Stimulated activated CD4-positive, alpha-beta T cell treated with anti-CD3 and anti-CD28 coated beads, Interleukin-4, amount 100 ng/mL, for 1 hour (primary cell): ENCODE measurements around the gene INSM1.

Source experiments
- DNase-seq: peaks from one replicate; pipeline ENCODE4 v3.0.0-alpha.2; 2020

Gene INSM1

DNA sequence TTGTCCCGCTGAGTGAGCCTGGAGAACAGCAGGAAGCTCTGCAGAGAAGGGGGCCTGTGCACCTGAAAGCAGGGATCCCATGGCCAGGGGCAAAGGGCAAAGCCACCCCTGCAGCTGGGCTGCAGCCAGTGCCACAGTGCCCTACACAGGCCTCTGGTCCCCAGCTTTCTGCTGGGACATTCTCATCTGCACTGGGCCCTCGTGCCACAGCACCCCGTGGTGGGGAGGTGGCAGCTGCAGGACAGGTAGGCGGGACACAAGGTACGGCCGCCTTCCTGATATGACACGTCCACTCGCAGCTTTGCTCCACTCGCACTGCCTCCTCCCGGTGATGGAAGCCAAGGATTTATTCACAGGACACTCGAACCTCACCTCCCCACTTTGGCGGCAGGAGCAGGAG lies 27.2 kb downstream of the INSM1 start:
- no peak for DNase-seq

GRCh38 chr20:20395903-20396568 lies 28.1 kb downstream of the INSM1 start:
- DNase-seq: no peak

DNA sequence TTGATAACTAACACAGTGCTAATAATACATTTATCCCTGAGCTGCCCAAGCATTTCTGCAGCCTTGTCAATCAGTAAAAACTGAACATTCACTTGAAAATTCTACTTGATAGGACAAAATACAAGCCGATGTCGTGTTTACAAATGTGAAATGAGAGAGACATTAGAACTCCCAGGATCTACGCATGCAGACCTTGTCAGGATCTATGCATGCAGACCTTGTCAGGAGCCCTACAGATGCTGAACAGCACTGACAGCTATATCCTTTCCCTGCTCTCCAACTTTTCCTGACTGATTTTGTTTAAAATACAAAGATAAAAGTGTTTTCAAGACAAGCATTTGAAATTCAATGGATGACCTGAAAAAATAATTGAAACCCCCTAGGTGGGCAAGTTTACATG lies 28.9 kb downstream of the INSM1 start:
- no peak for DNase-seq

DNA sequence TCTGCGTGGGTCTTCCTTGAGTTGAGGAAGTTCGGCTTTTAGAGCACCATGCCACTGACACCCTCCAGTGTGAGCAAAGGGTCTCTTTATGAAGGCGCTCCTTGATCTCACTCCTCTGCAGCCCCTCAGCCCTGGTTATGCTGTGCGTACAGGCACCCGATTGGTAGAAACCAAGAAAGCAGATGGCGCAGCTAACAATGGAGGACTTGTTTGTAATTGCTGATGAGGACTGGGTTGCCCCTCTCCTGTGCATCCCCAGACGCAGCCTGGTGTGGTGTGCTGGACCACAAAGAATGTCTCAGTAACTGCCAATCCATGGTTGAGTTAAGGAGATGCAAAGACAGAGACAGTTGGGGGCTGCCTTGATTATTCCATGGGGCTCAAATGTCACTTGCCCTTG lies 30.2 kb downstream of the INSM1 start:
- DNase-seq: no peak

DNA sequence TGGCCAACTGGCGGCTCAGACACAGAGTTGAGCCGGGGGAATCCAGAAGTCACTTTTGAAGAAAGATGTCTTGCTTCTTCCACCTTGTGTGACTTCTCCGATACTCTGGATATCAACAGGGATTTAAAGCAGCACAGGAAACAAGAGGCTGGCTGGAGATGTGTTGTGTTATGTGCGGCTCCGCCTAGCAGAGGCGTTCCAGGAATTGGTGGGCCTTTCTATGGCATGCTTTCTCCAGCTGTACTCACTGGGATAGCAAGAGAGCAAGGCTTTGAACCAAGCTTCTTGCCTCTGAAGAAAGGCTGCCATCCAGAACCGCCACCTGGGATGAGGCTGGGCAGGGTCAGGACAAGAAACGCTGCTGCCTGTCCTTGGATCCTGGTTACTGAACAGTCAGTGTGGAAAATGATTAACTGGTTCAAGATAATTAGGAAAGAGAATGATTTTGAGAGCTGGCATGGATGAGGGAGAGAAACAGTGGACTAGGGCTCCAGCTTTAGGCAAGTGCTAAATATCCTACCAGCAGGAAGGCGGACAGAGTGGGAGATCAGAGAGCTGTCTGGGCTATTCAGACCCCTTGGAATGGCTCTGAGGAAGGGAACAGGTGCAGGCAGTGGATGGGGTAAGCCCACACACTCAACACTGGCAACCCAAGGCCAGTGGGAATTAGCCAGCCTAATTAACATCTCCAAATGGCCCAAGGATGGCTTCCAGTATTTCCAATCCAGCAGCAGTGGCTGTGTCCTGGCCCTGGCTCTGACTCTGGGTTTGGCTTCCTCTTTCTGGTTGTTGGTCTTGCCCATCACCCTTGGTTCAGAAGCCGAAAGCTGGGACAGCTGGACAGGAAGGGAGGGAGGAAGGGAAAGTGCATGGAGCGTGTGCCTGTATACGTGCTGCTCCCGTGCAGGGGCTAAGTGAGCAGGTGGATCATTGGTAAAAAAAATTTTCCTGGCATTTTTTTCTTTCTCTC lies 31.9 kb downstream of the INSM1 start:
- no peak for DNase-seq

- DNase-seq: no peak
Measured at GRCh38 chr20:20401991-20402390, 34.1 kb downstream of the INSM1 start.

DNA sequence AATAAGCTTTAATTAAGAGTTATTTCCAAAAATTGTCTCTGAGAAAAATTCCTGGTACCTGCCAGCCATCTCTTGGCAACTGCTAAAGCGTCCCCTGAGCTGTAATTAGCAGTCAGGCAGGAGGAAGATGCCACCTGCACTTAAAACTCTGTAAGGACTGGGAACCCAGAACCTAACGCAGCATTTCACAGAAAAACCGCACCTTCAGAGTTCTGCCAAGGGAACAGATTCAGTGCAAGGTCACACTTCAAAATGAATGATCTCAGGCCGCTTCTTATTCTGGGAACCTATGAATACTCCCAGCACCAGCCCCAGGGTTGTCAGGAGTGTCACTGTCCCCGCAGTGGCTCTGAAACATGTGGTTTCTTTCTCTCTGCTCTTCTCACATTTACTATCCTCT lies 36.7 kb downstream of the INSM1 start:
- no peak for DNase-seq

GRCh38 chr20:20405623-20406022 lies 37.7 kb downstream of the INSM1 start:
- DNase-seq: no peak

DNA sequence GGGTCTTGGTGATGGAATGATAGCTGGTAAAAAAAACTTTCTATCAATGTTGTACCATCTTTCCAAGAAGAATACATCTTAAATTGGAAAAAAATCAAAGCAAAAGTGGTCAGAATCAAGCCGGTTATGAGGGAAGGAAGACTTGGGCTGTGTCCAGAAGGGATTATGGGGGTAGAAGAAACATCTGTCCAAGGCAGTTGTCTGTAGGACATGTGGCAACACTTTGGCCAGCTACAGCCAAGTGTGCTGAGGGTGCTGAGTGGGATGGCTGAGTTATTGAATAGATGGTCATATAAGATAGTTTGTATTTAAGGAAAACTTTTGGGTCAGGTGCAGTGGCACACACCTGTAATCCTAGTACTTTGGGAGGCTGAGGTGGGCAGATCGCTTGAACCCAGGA lies 38.4 kb downstream of the INSM1 start:
- DNase-seq: no peak

- DNase-seq: no peak
Measured at GRCh38 chr20:20407891-20408805, 40.2 kb downstream of the INSM1 start.

- no peak for DNase-seq
Measured at GRCh38 chr20:20409331-20409730, 41.4 kb downstream of the INSM1 start.

GRCh38 chr20:20410678-20411077 lies 42.8 kb downstream of the INSM1 start:
- DNase-seq: no peak

- DNase-seq: no peak
Measured at GRCh38 chr20:20411402-20411801, 43.5 kb downstream of the INSM1 start.

- DNase-seq: no peak
Measured at GRCh38 chr20:20411836-20412235, 43.9 kb downstream of the INSM1 start.

DNA sequence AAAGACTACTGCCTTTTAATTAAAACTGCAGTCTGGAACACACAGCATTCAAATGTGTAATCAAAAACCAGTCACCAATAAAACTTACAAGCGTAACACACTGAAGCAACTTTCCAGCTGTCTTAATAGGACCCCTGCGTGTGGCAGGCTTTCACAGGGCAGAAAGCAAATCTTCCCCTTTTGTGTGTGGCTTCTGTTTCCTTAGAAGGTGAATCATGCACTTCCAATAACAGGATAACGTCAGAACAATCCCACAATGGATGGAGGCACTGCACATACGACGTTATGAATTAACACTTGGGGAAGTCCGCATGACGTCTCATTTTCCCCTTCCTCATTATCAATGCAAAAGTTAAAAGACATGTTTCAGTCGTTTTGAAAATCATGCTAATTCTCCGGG lies 44.8 kb downstream of the INSM1 start:
- no peak for DNase-seq

DNA sequence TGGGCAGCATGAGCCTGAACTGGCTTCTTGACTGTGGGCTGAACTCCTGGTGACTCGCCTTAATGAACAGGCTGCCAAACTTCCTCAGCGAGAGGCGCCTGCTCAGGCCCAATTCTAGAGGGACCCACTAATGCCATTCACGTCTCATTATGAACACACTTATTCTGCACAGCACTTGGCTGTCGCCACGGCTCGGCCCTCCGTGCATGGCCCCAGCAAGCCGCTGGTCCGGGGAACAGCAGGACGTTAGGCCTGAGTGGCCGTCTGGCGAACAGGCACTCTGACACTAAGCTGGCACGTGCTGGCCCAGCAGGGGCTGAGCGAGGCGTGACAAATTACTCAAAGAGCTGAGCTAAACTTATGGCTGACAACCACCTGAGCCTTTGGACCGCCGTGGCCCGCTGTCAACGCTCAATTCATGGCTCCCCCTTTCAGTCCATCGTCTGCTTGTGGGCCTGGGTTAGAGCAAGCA lies 45.9 kb downstream of the INSM1 start:
- no peak for DNase-seq

- no peak for DNase-seq
Measured at GRCh38 chr20:20414640-20415220, 46.8 kb downstream of the INSM1 start.

- DNase-seq: no peak
Measured at GRCh38 chr20:20415321-20415720, 47.4 kb downstream of the INSM1 start.

GRCh38 chr20:20417876-20418676 lies 50.2 kb downstream of the INSM1 start:
- no peak for DNase-seq
